Tibial nerve (tissue), 4 donors: Measurements from ENCODE around the gene ICOS.

ENCODE experiments used
- CTCF ChIP-seq, 5 experiments: fragments of 200-600 bp in 3 of 5; fragments of 450-650 bp in 2 of 5; sonication (generic) in 3 of 5; IDR thresholded peaks; one replicate each; pipeline ENCODE4 v1.5.1; 2016 to 2019; ENCODE audit warnings: antibody characterized with exemption in 5 of 5, mild to moderate bottlenecking in 3 of 5, moderate library complexity in 2 of 5
- EP300 ChIP-seq, 2 donors: sonication (generic); formaldehyde crosslinking; IDR thresholded peaks; one replicate each; pipeline ENCODE4 v1.6.1; 2017; ENCODE audit warnings: antibody characterized with exemption in 2 of 2, mild to moderate bottlenecking in 1 of 2
- POLR2A ChIP-seq, 2 donors: fragments of 450-650 bp; IDR thresholded peaks; one replicate each; pipeline ENCODE4 v1.6.1; 2017; ENCODE audit warnings: antibody characterized with exemption in 2 of 2, mild to moderate bottlenecking in 2 of 2, moderate library complexity in 2 of 2

GRCh38 chr2:203959672-203960071 lies 23.1 kb downstream of the ICOS start:
- TF ChIP-seq POLR2A (IDR thresholded peaks at IDR 0.05), result no peak
- no peak for TF ChIP-seq CTCF (IDR thresholded peaks at IDR 0.05)
- TF ChIP-seq EP300 (IDR thresholded peaks at IDR 0.05), result no peak
